ENCODE measurements around the gene GBF1. TPM values are rescaled to one million over a fixed set of nuclear protein-coding genes. Genes with fewer than 3 reads are reported as not detected.

GBF1 gene
- total and polyA plus RNA-seq, 4 experiments from 2014 or later = 3.1 to 44.7 (median 31.8) TPM

- intact Hi-C loops (cut with micrococcal nuclease) = loop anchor here (1.0 to 2.0 kb wide), 9 partner anchors 29 to 261 kb away; partner anchors contain the start of genes ACTR1A, CUEDC2, GBF1 and PPRC1
- no peaks in the 10 kb centered on the region for H3K27me3 ChIP-seq (ENCODE audit: insufficient read depth, low read length)
- no peak for DNase-seq
- peaks cover 0 to 1% (median 0%) of the 10 kb centered on the region in 8 donors for H3K9me3 Mint-ChIP-seq
- peak overlapping the region; percentile 98 to 100 (median 100) for H3K27ac Mint-ChIP-seq
- H3K27ac ChIP-seq (ENCODE audit: low read depth, low read length) = peak overlapping the region; percentile 100
- H3K9me3 ChIP-seq (ENCODE audit: control insufficient read depth in 1 of 2, low read length in 2 of 2) = no peaks in the 10 kb centered on the region
- ChIA-PET POLR2A (ENCODE audit: partially characterized antibody) (interaction anchor here (0.7 to 8.3 kb wide), 22 partner anchors 8 to 279 kb away, joined by 3 to 122 read pairs (median 8); partner anchors contain the start of genes ACTR1A, C10orf95, CUEDC2 and ELOVL3), CTCF (ENCODE audit: partially characterized antibody) (interaction anchor here (0.6 to 10.3 kb wide), 29 partner anchors 8 to 894 kb away, joined by 3 to 88 read pairs (median 4); partner anchors contain the start of genes ACTR1A, C10orf95, CUEDC2 and FBXL15)
- peak overlapping the region; percentile 94 to 98 (median 96) for H3K4me3 Mint-ChIP-seq
- peaks cover 19 to 58% (median 32%) of the 10 kb centered on the region in 4 donors for H3K4me1 Mint-ChIP-seq
- peak overlapping the region; percentile 47 to 97 for H3K4me3 ChIP-seq (ENCODE audit: low read length in 2 of 2)
- peaks cover 17% of the 10 kb centered on the region for H3K36me3 ChIP-seq (ENCODE audit: insufficient read depth, low read length)
- H3K4me1 ChIP-seq (ENCODE audit: insufficient read depth, low read length) = peaks cover 36% of the 10 kb centered on the region
- no peaks in the 10 kb centered on the region for H3K27me3 Mint-ChIP-seq
- peaks cover 7 to 39% of the 10 kb centered on the region in 2 donors for H3K36me3 Mint-ChIP-seq
Measured at GRCh38 chr10:102393411-102394078, 148.2 kb downstream of the GBF1 start.

GRCh38 chr10:102394079-102394800 lies 148.9 kb downstream of the GBF1 start:
- H3K27me3 ChIP-seq (ENCODE audit: insufficient read depth, low read length) = no peaks in the 10 kb centered on the region

GRCh38 chr10:102394801-102395399 lies 149.6 kb downstream of the GBF1 start:
- CTCF ChIA-PET (ENCODE audit: partially characterized antibody) = interaction anchor here (0.6 to 10.3 kb wide), 16 partner anchors 10 to 559 kb away, joined by 3 to 88 read pairs (median 6); partner anchors contain the start of genes ACTR1A, C10orf95 and CUEDC2
- DNase-seq = peak in 1 of 5 donors; percentile 89

More at GRCh38 chr10:102394079-102394800, 148.9 kb downstream of the GBF1 start:
- H3K4me3 ChIP-seq (ENCODE audit: low read length in 2 of 2) = peak overlapping the region; percentile 97 to 98
- ChIA-PET CTCF (ENCODE audit: partially characterized antibody) (interaction anchor here (0.8 to 10.3 kb wide), 27 partner anchors 8 to 271 kb away, joined by 3 to 88 read pairs (median 4); partner anchors contain the start of genes ACTR1A, C10orf95, CUEDC2 and FBXL15), POLR2A (ENCODE audit: partially characterized antibody) (interaction anchor here (0.7 to 8.3 kb wide), 24 partner anchors 9 to 279 kb away, joined by 3 to 122 read pairs (median 6); partner anchors contain the start of genes ACTR1A, C10orf95, CUEDC2 and ELOVL3)
- H3K36me3 ChIP-seq (ENCODE audit: insufficient read depth, low read length) = peaks cover 17% of the 10 kb centered on the region
- H3K4me3 Mint-ChIP-seq = peak overlapping the region; percentile 94 to 98 (median 96)
- peak overlapping the region; percentile 100 for H3K27ac ChIP-seq (ENCODE audit: low read depth, low read length)
- peaks cover 18 to 62% (median 34%) of the 10 kb centered on the region in 4 donors for H3K4me1 Mint-ChIP-seq
- peaks cover 43% of the 10 kb centered on the region for H3K4me1 ChIP-seq (ENCODE audit: insufficient read depth, low read length)
- H3K36me3 Mint-ChIP-seq = peaks cover 7 to 43% of the 10 kb centered on the region in 2 donors
- H3K9me3 ChIP-seq (ENCODE audit: control insufficient read depth in 1 of 2, low read length in 2 of 2) = no peaks in the 10 kb centered on the region
- intact Hi-C loops (cut with micrococcal nuclease) = loop anchor here (1.0 to 2.0 kb wide), 9 partner anchors 28 to 261 kb away; partner anchors contain the start of genes ACTR1A, CUEDC2, GBF1 and PPRC1
- DNase-seq = peak; percentile 99 to 100 (median 99)
- peaks cover 0 to 2% (median 0%) of the 10 kb centered on the region in 8 donors for H3K9me3 Mint-ChIP-seq
- no peaks in the 10 kb centered on the region for H3K27me3 Mint-ChIP-seq
- peak overlapping the region; percentile 98 to 100 (median 100) for H3K27ac Mint-ChIP-seq

GRCh38 chr10:102395400-102396316 lies 150.3 kb downstream of the GBF1 start, which contains the start of gene NFKB2:
Gene NFKB2 (plus strand): TSS chr10:102395705. CDS start chr10:102395960, 255 bp downstream.
- CTCF ChIA-PET (ENCODE audit: partially characterized antibody) = interaction anchor here (0.6 to 10.3 kb wide), 13 partner anchors 9 to 559 kb away, joined by 3 to 88 read pairs (median 7); partner anchors contain the start of genes ACTR1A, C10orf95 and CUEDC2
- Histone ChIP-seq H3K9me3 (ENCODE audit: control insufficient read depth in 1 of 2, low read length in 2 of 2) (no peaks in the 10 kb centered on the region), H3K27ac (ENCODE audit: low read depth, low read length) (peak within 1 kb of the TSS; percentile 100), H3K27me3 (ENCODE audit: insufficient read depth, low read length) (no peaks in the 10 kb centered on the region), H3K36me3 (ENCODE audit: insufficient read depth, low read length) (peaks cover 23% of the 10 kb centered on the region), H3K4me3 (ENCODE audit: low read length in 2 of 2) (peak within 1 kb of the TSS; percentile 97 to 98), H3K4me1 (ENCODE audit: insufficient read depth, low read length) (peaks cover 53% of the 10 kb centered on the region)
- intact Hi-C loops (cut with micrococcal nuclease) = loop anchor here (1.0 to 5.0 kb wide), 5 partner anchors 243 to 565 kb away; partner anchors contain the start of genes CNNM2, NOLC1 and PPRC1
- peaks cover 0 to 2% (median 0%) of the 10 kb centered on the region in 8 donors for H3K9me3 Mint-ChIP-seq
- H3K27me3 Mint-ChIP-seq = no peaks in the 10 kb centered on the region
- peaks cover 7 to 52% of the 10 kb centered on the region in 2 donors for H3K36me3 Mint-ChIP-seq
- H3K27ac Mint-ChIP-seq = peak within 1 kb of the TSS; percentile 98 to 100 (median 100)
- peak; percentile 91 to 94 (median 93) for DNase-seq
- H3K4me3 Mint-ChIP-seq = peak within 1 kb of the TSS; percentile 94 to 98 (median 96)
- POLR2A ChIA-PET (ENCODE audit: partially characterized antibody) = interaction anchor here (0.5 to 8.3 kb wide), 23 partner anchors 9 to 578 kb away, joined by 3 to 122 read pairs (median 4); partner anchors contain the start of genes ACTR1A, C10orf95, CUEDC2 and ELOVL3
- H3K4me1 Mint-ChIP-seq = peaks cover 23 to 76% (median 41%) of the 10 kb centered on the region in 4 donors

More at GRCh38 chr10:102394801-102395399, 149.6 kb downstream of the GBF1 start:
- Mint-ChIP-seq H3K27ac (peak overlapping the region; percentile 98 to 100 (median 100)), H3K36me3 (peaks cover 7 to 48% of the 10 kb centered on the region in 2 donors), H3K9me3 (peaks cover 0 to 2% (median 0%) of the 10 kb centered on the region in 8 donors), H3K4me1 (peaks cover 23 to 69% (median 38%) of the 10 kb centered on the region in 4 donors), H3K27me3 (no peaks in the 10 kb centered on the region), H3K4me3 (peak overlapping the region; percentile 94 to 98 (median 96))
- Histone ChIP-seq H3K27me3 (ENCODE audit: insufficient read depth, low read length) (no peaks in the 10 kb centered on the region), H3K27ac (ENCODE audit: low read depth, low read length) (peak overlapping the region; percentile 100), H3K4me3 (ENCODE audit: low read length in 2 of 2) (peak overlapping the region; percentile 97 to 98), H3K9me3 (ENCODE audit: control insufficient read depth in 1 of 2, low read length in 2 of 2) (no peaks in the 10 kb centered on the region), H3K4me1 (ENCODE audit: insufficient read depth, low read length) (peaks cover 47% of the 10 kb centered on the region), H3K36me3 (ENCODE audit: insufficient read depth, low read length) (peaks cover 17% of the 10 kb centered on the region)
- POLR2A ChIA-PET (ENCODE audit: partially characterized antibody) = interaction anchor here (0.5 to 8.3 kb wide), 24 partner anchors 10 to 577 kb away, joined by 3 to 122 read pairs (median 5); partner anchors contain the start of genes ACTR1A, C10orf95, CUEDC2 and ELOVL3
- intact Hi-C loops (cut with micrococcal nuclease) = loop anchor here (1.0 to 5.0 kb wide), 13 partner anchors 27 to 565 kb away; partner anchors contain the start of genes ACTR1A, CNNM2, CUEDC2 and GBF1

- peak overlapping the region; percentile 94 to 98 (median 96) for H3K4me3 Mint-ChIP-seq
- POLR2A ChIA-PET (ENCODE audit: partially characterized antibody) = interaction anchor here (0.6 to 8.3 kb wide), 10 partner anchors 9 to 277 kb away, joined by 3 to 122 read pairs (median 4); partner anchors contain the start of genes ACTR1A, C10orf95, FBXL15 and SUFU
- peak overlapping the region; percentile 100 for H3K27ac ChIP-seq (ENCODE audit: low read depth, low read length)
- H3K27me3 Mint-ChIP-seq = no peaks in the 10 kb centered on the region
- peak overlapping the region; percentile 98 to 100 (median 100) for H3K27ac Mint-ChIP-seq
- H3K4me1 ChIP-seq (ENCODE audit: insufficient read depth, low read length) = peaks cover 53% of the 10 kb centered on the region
- intact Hi-C loops (cut with micrococcal nuclease) = loop anchor here (5.0 kb wide), 1 partner anchor 521 kb away; the partner anchor contains the start of gene CNNM2
- H3K4me3 ChIP-seq (ENCODE audit: low read length in 2 of 2) = peak overlapping the region; percentile 50 to 97
- CTCF ChIA-PET (ENCODE audit: partially characterized antibody) = interaction anchor here (2.0 to 10.3 kb wide), 3 partner anchors 13 to 166 kb away, joined by 7 to 88 read pairs (median 48); no protein-coding TSS in a partner anchor
- peaks cover 7 to 52% of the 10 kb centered on the region in 2 donors for H3K36me3 Mint-ChIP-seq
- no peaks in the 10 kb centered on the region for H3K27me3 ChIP-seq (ENCODE audit: insufficient read depth, low read length)
- H3K36me3 ChIP-seq (ENCODE audit: insufficient read depth, low read length) = peaks cover 29% of the 10 kb centered on the region
- peaks cover 23 to 76% (median 41%) of the 10 kb centered on the region in 4 donors for H3K4me1 Mint-ChIP-seq
- no peak for DNase-seq
- no peaks in the 10 kb centered on the region for H3K9me3 ChIP-seq (ENCODE audit: control insufficient read depth in 1 of 2, low read length in 2 of 2)
- H3K9me3 Mint-ChIP-seq = peaks cover 0 to 2% (median 0%) of the 10 kb centered on the region in 8 donors
Measured at GRCh38 chr10:102396317-102396650, 151.0 kb downstream of the GBF1 start.
